Non-pigmented ciliary epithelial cell (primary cell): ENCODE results near the gene AHNAK2.

ENCODE experiments used
- DNase-seq: peaks from one replicate; pipeline ENCODE4 v3.0.0-alpha.2; 2010; ENCODE audit warnings: low read depth

Gene AHNAK2

GRCh38 chr14:104939666-104940410 lies 38.3 kb downstream of the AHNAK2 start:
- no peak for DNase-seq

GRCh38 chr14:104938960-104939359 lies 39.2 kb downstream of the AHNAK2 start:
- no peak for DNase-seq

- no peak for DNase-seq
Observed at GRCh38 chr14:104938436-104938835, 39.7 kb downstream of the AHNAK2 start.

- no peak for DNase-seq
Observed at GRCh38 chr14:104937694-104938365, 40.3 kb downstream of the AHNAK2 start.

GRCh38 chr14:104937161-104937560 lies 41.0 kb downstream of the AHNAK2 start:
- no peak for DNase-seq

GRCh38 chr14:104936361-104937155 lies 41.6 kb downstream of the AHNAK2 start:
- no peak for DNase-seq

- no peak for DNase-seq
Observed at GRCh38 chr14:104935955-104936354, 42.2 kb downstream of the AHNAK2 start.

GRCh38 chr14:104935026-104935650 lies 43.0 kb downstream of the AHNAK2 start:
- DNase-seq, result no peak

GRCh38 chr14:104933746-104934733 lies 44.1 kb downstream of the AHNAK2 start:
- no peak for DNase-seq

GRCh38 chr14:104932676-104933631 lies 45.2 kb downstream of the AHNAK2 start:
- DNase-seq, result no peak

- no peak for DNase-seq
Observed at GRCh38 chr14:104931771-104932675, 46.2 kb downstream of the AHNAK2 start.

GRCh38 chr14:104931304-104931770 lies 46.8 kb downstream of the AHNAK2 start:
- no peak for DNase-seq

GRCh38 chr14:104930526-104931303 lies 47.5 kb downstream of the AHNAK2 start:
- no peak for DNase-seq

GRCh38 chr14:104929268-104930230 lies 48.6 kb downstream of the AHNAK2 start:
- no peak for DNase-seq

GRCh38 chr14:104928391-104929133 lies 49.6 kb downstream of the AHNAK2 start:
- no peak for DNase-seq

GRCh38 chr14:104927901-104928300 lies 50.3 kb downstream of the AHNAK2 start:
- no peak for DNase-seq
